ENCODE results near the gene ERLEC1.

GRCh38 chr2:53865962-53866361 is 79.1 kb downstream of the ERLEC1 start:
- TF ChIP-seq CTCF (IDR thresholded peaks at IDR 0.05; ENCODE audit: insufficient read depth, low read depth, low read length) (no peak), EZH2 (IDR thresholded peaks at IDR 0.05; ENCODE audit: insufficient read depth, low read length) (no peak)

All from astrocyte (in vitro differentiated cells and primary cell).